Suprapubic skin (tissue), 4 donors: ENCODE data around the gene ERC2. TPM values are rescaled to one million over a fixed set of nuclear protein-coding genes. Genes with fewer than 3 reads are reported as not detected.

Source experiments
- DNase-seq, 2 donors: peaks; one replicate each; pipeline ENCODE4 v3.0.0-alpha.2; 2019; ENCODE audit warnings: low spot score in 2 of 2
- H3K27ac ChIP-seq: fragments of 200-600 bp; sonication (generic); one replicate; pipeline ENCODE4 v1.5.1; 2019
- H3K27me3 ChIP-seq: fragments of 200-600 bp; sonication (generic); one replicate; pipeline ENCODE4 v1.5.1; 2019
- H3K36me3 ChIP-seq: fragments of 200-600 bp; sonication (generic); one replicate; pipeline ENCODE4 v1.5.1; 2019
- H3K4me1 ChIP-seq: fragments of 200-600 bp; sonication (generic); one replicate; pipeline ENCODE4 v1.5.1; 2019
- H3K4me3 ChIP-seq: fragments of 200-600 bp; sonication (generic); one replicate; pipeline ENCODE4 v1.5.1; 2019; ENCODE audit warnings: mild to moderate bottlenecking
- H3K9me3 ChIP-seq: fragments of 200-600 bp; sonication (generic); one replicate; pipeline ENCODE4 v1.5.1; 2019
- EP300 ChIP-seq: sonication (generic); formaldehyde crosslinking; IDR thresholded peaks from one replicate; pipeline ENCODE4 v1.6.1; 2017; ENCODE audit warnings: antibody characterized with exemption
- POLR2A ChIP-seq, 2 donors: fragments of 450-650 bp; IDR thresholded peaks; one replicate each; pipeline ENCODE4 v1.6.1; 2017; ENCODE audit warnings: antibody characterized with exemption in 2 of 2, mild to moderate bottlenecking in 2 of 2, moderate library complexity in 2 of 2
- POLR2AphosphoS5 ChIP-seq, 3 donors: sonication (generic); formaldehyde crosslinking; IDR thresholded peaks; one replicate each; pipeline ENCODE4 v1.6.1; 2017; ENCODE audit warnings: antibody characterized with exemption in 3 of 3
- WGBS: methylation state at CpG from one replicate; pipeline ENCODE4 v1.1.5; 2018; 5-methylcytosine and 5-hydroxymethylcytosine counted together
- total RNA-seq, 4 donors: library from RNA; depleted of rRNA; stranded (reverse); fragments of >200 nt; gene quantifications; one replicate each; pipeline ENCODE4 v1.1.0, GENCODE V29; 2016
- TF ChIP-seq, protein P1 (sequence below), 2 donors: fragments of 200-600 bp in 1 of 2; fragments of 450-650 bp in 1 of 2; sonication (generic) in 1 of 2; IDR thresholded peaks; one replicate each; pipeline ENCODE4 v1.5.1; 2016 to 2019; ENCODE audit warnings: antibody characterized with exemption in 2 of 2, mild to moderate bottlenecking in 1 of 2, moderate library complexity in 1 of 2

ERC2 gene
- total RNA-seq, 4 donors from 2014 or later: 0.21 TPM; not detected in 3

DNA sequence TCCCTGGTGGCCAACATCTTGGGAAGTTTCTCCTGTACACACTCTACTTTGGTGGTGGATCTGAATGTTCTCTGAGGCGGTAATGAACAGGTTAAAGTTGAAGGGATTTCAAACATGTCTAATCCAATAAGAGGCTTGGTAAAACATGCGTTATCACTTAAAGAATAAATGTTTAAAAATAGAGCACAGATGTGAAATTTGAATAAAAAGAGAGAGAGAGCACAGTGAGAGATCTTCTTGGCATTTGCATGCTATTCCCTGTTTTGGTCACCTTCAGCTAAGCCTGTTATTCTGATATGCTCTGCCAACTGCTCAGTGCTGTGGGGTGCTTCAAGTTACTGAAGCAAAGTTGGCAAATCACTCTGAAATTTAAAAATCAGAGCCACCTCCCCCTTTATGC lies 743.4 kb downstream of the ERC2 start:
- no peak overlapping the region for H3K27ac ChIP-seq
- 40% methylated on average over 2 of the region's 2 CpGs for WGBS
- H3K4me3 ChIP-seq: no peak overlapping the region
- TF ChIP-seq EP300 (no peak), POLR2AphosphoS5 (IDR thresholded peaks at IDR 0.05) (no peak), POLR2A (IDR thresholded peaks at IDR 0.05) (no peak)
- TF ChIP-seq, protein P1, sequence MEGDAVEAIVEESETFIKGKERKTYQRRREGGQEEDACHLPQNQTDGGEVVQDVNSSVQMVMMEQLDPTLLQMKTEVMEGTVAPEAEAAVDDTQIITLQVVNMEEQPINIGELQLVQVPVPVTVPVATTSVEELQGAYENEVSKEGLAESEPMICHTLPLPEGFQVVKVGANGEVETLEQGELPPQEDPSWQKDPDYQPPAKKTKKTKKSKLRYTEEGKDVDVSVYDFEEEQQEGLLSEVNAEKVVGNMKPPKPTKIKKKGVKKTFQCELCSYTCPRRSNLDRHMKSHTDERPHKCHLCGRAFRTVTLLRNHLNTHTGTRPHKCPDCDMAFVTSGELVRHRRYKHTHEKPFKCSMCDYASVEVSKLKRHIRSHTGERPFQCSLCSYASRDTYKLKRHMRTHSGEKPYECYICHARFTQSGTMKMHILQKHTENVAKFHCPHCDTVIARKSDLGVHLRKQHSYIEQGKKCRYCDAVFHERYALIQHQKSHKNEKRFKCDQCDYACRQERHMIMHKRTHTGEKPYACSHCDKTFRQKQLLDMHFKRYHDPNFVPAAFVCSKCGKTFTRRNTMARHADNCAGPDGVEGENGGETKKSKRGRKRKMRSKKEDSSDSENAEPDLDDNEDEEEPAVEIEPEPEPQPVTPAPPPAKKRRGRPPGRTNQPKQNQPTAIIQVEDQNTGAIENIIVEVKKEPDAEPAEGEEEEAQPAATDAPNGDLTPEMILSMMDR (IDR thresholded peaks at IDR 0.05): no peak
- peaks cover 22% of the 10 kb centered on the region for H3K27me3 ChIP-seq
- no peak for DNase-seq
- no peaks in the 10 kb centered on the region for H3K4me1 ChIP-seq
- H3K9me3 ChIP-seq: no peaks in the 10 kb centered on the region
- no peaks in the 10 kb centered on the region for H3K36me3 ChIP-seq

DNA sequence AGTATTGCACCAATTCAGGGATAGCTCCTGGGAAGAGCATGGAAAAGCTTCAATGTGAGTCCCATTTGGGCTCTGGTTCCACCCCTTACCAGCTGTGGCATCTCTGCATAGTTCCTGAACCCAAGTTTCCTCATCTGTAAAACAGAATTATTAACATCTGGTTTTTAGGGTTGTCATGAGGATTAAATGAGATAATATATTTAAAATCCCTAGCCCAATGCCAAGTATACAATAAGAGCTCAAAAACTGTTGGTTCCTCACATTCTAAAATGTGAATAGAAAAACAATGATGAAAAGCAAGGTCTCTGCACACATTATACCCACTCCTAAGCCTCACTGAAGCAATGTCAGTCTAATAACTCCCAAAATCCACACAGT lies 743.9 kb downstream of the ERC2 start:
- Histone ChIP-seq H3K4me1 (no peaks in the 10 kb centered on the region), H3K36me3 (no peaks in the 10 kb centered on the region), H3K4me3 (no peak overlapping the region), H3K27ac (no peak overlapping the region), H3K9me3 (no peaks in the 10 kb centered on the region), H3K27me3 (peaks cover 22% of the 10 kb centered on the region)
- no peak for DNase-seq
- TF ChIP-seq EP300 (no peak), POLR2A (IDR thresholded peaks at IDR 0.05) (no peak), POLR2AphosphoS5 (IDR thresholded peaks at IDR 0.05) (no peak)
- TF ChIP-seq, protein P1 (IDR thresholded peaks at IDR 0.05): no peak

DNA sequence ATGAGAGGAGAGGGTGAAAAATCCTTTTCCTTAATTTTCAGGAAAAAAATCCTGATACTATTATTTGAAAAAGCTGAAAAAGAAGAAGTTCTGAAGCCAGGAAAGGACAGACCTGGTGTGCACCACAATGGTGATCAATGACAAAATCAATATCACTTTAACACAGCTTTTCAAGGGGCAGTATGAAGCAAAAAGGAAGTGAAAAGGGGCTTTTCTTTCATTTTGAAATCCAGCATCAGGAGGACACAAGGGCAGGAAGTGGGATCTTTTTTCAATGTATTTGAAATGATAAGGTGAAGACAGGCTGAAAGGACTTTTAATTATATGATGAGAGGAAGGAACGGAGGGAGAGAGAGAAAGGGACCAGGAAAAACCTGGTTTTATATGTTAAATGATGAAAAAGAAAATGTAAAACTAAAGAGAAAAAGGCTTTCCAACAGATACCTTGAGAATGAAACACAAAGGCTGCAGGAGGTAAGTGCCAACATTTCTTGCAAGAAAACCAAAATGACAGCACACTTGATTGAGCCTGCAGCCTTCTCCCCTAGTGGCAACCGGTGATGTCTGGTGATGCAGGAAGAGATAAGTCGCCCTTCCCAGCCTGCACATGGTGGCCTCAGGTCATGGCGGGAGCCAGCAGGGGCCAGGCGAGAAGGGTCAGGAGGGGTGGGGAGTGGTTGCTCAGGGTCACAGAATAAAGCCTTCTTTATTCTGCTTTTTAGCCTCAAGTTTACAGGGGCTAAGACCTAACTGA lies 744.4 kb downstream of the ERC2 start:
- Histone ChIP-seq H3K9me3 (no peaks in the 10 kb centered on the region), H3K27me3 (peaks cover 22% of the 10 kb centered on the region), H3K4me1 (no peaks in the 10 kb centered on the region), H3K36me3 (no peaks in the 10 kb centered on the region), H3K27ac (no peak overlapping the region), H3K4me3 (no peak overlapping the region)
- TF ChIP-seq POLR2A (IDR thresholded peaks at IDR 0.05): no peak
- TF ChIP-seq, protein P1 (IDR thresholded peaks at IDR 0.05): no peak
- no peak for TF ChIP-seq EP300
- no peak for TF ChIP-seq POLR2AphosphoS5 (IDR thresholded peaks at IDR 0.05)
- DNase-seq: no peak
- 52% methylated on average over 5 of the region's 5 CpGs for WGBS

DNA sequence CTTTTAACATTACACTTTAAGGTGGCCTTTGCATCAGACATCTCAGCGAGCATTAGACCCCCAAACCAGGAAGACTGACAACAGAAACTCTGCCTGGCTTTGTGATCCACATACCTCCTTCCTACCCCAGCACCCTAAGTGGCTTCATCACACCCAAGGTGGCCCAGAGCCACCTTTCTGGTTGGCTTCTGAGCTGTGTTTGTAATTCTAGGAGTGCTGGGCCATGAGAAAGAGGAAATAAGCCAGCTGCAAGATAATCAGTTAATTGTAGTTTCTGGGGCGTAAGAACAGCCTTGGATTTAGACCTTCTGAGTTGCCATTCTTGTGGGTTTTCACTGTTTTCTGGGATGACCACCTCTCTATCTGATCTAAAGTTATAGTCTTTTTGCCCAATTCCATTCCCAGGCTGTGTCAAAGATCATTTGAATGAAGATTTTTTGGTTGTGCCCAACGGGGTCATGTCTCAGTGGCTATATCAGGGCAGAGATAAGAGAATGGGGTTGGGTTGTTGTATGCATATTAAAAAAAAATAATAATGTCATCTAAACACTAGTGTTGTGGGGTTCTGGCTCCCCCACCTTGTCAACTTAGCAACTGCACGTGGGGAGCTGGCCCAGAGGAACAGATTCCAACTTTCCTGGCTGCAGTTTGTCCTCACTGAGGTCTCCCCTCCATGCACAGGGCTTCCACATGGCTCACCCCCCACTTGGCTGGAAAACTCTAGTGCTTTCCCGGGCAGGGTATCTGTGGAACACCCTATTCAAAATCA lies 746.4 kb downstream of the ERC2 start:
- H3K4me1 ChIP-seq: no peaks in the 10 kb centered on the region
- WGBS: 53% methylated on average over 5 of the region's 5 CpGs
- no peaks in the 10 kb centered on the region for H3K36me3 ChIP-seq
- H3K9me3 ChIP-seq: no peaks in the 10 kb centered on the region
- no peak for TF ChIP-seq POLR2A (IDR thresholded peaks at IDR 0.05)
- TF ChIP-seq, protein P1 (IDR thresholded peaks at IDR 0.05): peak in 1 of 2 donors; percentile 63
- H3K4me3 ChIP-seq: no peak overlapping the region
- peaks cover 27% of the 10 kb centered on the region for H3K27me3 ChIP-seq
- no peak for DNase-seq
- no peak overlapping the region for H3K27ac ChIP-seq

DNA sequence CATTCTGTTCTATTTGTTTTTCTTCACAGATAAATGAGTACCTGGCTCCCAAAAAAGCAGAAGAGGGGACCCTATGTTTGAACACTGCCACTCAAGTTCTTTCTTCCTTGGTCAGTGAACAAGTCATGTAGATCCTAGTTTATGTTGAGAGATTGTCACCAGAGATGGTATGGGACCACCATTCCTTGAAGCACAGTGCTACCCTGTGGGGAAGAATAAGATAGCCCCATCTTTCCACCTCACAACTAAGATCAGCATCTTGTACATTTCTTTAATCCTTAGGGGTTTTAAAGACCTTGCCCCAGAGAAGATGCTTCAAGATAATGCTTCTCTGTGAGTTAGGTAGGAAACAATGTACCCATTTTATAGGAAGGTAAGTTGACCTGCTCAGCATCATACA lies 747.7 kb downstream of the ERC2 start:
- H3K27me3 ChIP-seq: peaks cover 25% of the 10 kb centered on the region
- no peaks in the 10 kb centered on the region for H3K9me3 ChIP-seq
- H3K36me3 ChIP-seq: no peaks in the 10 kb centered on the region
- TF ChIP-seq EP300 (no peak), POLR2AphosphoS5 (IDR thresholded peaks at IDR 0.05) (no peak), POLR2A (IDR thresholded peaks at IDR 0.05) (no peak)
- TF ChIP-seq, protein P1 (IDR thresholded peaks at IDR 0.05): no peak
- no peak overlapping the region for H3K4me3 ChIP-seq
- no peak for DNase-seq
- no peaks in the 10 kb centered on the region for H3K4me1 ChIP-seq
- no peak overlapping the region for H3K27ac ChIP-seq
